GM19240 (cell line): ENCODE results near the gene TMEM132D.

Experiments
- DNase-seq: peaks from one replicate; pipeline ENCODE4 v3.0.0; 2011; ENCODE audit warnings: low spot score; ENCODE audit not compliant: insufficient read length

The TMEM132D gene

DNA sequence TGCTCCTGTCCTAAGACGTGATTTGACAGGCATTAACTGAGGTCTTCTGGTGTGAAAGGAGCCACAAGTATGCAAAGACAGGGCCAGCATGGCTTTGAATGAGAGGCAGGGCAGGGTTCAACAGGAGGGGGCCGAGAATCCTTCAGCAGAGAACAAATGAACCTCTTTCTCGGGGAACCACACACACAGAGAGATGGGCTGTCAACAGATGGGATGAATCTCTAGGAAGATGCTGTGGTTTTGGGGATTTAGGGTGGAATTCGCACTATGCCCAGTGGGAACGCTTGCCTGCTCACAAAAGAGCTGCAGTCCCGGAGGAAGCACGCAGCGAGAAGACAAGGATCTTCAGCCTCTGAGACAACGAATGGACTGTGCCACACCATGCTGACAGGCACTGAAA is 537.2 kb downstream of the TMEM132D start:
- DNase-seq, result no peak

DNA sequence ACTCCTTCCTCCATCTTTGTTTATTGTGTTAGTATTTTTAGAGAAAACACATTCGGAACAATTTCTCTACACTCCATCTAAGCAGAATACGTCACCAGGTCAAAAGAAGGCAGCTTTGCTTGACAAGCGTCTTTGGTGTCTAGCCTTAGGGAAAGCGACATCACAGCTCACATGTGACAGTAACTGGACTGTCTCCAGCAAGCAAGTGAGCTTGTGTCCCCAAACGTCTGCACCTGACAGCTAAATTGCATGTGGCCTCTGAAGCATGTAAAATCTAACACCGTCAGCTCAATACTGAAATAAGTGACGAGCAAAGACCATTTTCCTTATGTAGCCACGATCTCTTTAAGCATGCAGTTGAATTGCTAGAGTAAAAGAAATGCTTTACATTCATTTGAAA is 540.8 kb downstream of the TMEM132D start:
- no peak for DNase-seq

DNA sequence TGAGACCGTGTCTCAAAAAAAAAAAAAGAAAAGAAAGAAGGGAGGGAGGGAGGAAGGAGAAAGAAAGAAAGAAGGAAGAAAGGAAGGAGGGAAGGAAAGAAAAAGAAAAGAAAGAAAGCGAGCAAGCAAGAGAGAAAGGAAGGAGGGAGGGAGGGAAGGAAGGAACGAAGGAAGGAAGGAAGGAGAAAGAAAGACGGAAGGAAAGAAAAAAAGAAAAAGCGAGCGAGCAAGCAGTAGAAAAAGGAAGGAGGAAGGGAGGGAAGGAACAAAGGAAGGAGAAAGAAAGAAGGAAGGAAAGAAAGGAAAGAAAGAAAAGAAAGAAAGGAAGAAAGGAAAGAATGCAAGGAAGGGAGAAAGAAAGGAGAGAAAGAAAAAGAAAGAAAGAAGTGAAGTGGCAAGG is 546.6 kb downstream of the TMEM132D start:
- DNase-seq, result no peak

DNA sequence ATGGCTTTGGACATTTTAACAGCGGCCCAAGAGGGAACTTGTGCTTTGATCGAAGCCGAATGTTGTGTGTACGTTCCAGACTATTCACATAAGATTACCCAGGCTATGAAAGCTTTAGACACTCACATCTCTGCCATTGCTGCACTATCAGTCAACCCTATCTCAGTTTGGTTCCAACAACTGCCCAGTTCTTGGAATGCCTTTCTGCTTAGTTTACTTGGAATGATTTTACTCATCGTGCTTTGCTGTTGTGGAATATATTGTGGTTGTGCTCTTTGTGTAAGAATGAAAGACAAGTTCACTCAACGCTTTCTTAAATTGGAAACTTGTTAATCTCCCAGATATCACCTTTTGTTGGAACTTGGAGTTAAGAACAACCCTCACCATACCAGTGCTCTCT is 552.3 kb downstream of the TMEM132D start:
- DNase-seq, result no peak

DNA sequence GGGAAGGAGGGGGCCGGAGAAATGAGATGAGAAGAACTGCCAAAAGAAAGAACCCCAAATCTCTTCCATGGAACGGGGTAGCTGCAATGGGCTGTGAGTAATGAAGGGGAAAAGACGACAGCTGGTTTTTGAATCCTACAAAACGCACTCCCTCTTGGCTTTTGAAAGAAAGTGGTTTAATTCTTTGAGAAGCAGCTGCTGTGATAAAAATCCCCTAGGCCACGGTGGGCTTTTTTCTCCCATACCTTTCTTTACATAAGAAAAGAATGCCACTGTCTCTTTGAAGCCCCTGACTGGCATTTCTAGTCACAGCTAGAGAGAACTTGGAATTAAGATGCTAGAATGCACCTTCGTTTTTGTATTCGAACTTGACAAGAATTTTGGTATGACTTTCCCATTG is 564.5 kb downstream of the TMEM132D start:
- no peak for DNase-seq

DNA sequence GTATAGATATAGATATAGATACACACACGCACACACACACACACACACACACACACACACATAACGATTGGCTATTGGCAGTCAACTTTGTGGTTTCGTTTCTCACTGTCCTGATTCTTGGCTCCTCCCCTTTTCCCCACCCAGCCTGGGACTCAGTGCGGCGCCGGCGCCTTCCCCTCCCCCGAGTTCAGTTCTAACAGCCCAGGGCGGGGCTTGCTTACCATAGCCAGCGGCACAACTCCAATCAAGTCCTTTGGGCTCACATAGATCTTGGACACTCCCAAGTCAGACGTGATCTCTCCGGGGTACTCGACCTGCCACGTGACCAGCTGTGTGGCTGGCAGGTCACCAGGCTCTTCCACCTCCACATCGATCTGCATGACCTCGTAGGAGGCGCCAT is 566.4 kb downstream of the TMEM132D start:
- no peak for DNase-seq

DNA sequence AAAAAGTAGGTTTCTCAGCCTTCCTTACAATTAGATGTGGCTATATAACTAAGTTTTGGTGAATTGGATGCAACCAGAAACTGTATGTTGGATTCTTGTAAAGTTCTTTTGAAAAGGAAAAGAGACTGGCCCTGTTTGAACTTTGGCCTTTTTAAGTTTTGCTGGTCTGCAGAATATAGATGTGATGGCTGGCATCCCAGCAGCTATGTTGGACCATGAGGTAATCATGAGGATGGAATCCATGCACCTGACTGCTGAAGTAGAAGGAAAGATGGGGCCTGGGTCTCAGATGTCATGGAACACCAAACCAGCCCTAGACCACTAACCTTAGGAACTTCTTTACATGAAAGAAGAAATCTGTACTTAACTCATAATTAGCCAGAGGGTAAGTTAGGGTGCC is 568.1 kb downstream of the TMEM132D start:
- no peak for DNase-seq

DNA sequence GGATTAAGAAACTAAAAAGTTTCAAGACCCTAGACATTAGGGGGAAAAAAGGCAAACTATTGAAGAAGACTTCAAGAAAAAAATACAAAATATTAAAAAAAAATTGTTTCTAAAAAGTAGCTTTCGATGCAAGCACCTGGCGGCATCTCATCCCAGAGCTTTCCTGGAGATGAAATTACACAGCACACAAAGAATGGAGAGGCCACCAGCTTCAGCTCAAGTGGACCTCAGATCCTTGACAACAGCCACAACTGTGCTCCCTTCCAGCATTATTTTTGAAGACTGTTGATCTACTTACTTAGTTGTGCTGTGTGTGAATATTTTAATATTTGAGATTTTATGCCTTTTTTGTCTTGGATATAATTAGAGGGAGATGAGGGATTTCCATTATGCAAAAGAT is 571.5 kb downstream of the TMEM132D start:
- no peak for DNase-seq

DNA sequence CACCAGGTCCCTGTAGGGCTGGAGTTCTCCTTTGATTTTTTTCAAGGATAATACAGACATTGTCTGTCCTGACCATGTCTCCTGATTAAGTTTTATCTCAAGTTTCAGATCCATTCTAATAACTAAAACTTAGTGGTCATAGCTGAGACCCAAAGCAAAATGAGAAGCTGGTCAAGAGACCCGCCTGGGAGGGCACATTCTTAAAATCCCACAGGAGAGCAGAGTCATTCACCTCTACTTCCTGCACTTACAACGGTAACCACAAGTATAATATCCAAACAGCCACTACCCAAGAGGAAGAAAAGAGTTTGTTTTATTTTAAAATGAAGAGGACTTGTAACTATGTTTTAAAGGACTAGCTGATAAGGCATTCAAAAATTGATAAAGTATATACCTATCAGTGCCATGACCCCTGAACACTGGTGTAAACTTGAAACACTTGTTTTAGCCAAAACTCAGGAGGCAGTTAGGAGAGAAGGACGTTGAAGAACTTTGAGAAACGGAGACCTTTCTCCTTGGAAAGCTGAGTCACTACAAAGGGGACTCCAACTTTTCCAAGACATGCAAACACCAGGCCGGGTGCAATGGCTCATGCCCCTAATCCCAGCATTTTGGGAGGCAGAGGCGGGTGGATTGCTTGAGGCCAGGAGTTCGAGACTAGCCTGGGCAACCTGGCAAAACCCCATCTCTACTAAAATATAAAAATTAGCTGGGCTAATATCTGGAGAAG is 572.3 kb downstream of the TMEM132D start:
- no peak for DNase-seq

DNA sequence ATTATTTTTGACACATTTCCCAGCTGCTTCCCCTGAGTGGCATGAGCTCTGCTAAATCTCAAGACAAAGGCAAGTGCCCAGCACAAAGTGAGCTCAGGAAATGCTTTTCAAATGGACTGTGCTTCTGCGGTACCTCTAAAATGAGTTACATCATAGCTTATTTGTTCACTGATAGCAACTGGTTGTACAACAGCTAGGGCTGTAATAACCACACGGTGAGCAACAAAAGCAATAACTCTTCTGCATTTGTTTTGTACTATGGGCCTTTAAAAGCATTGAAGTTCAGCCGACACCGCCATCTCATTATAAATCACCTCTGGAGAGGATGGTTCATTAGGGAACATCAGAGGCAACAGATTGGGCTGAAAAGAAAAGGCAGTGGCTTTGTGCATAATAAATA is 575.6 kb downstream of the TMEM132D start:
- DNase-seq, result no peak

DNA sequence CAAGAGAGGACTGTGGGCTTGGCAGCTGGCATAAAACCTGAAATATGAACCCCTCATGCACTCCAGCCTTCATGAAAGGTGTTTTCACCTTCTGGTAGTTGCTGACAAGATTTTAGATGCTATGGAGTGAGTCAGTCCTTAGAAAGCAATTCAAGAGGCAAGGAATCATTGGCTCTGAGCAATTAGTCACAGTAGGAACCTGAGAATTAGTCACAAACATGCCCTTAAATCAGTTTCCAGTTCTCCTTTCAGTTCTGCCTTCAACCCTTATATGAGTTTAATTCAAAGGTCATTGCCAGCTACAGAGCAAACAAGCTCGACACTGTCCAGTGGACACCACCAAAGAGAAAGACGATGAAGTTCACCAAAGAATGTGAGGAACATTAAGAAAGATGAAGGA is 578.3 kb downstream of the TMEM132D start:
- DNase-seq, result no peak

DNA sequence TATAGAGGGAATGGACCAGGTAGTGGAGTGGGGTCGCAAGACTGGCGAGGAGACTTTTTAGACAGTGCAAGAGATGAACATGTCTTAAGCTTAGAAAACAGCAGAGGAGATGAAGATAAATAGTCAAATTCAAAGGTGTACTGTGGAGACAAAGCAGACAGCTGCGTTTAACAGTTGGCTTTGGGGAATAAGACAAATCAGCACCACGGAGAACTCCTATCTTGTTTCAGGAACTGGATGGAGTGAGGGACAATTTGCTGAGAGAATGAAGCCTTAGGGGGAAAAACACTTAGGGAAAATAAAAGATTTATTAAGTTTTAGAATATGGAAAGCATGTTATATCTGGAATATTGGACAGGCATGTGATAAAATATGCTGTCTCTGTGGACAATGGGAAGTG is 591.8 kb downstream of the TMEM132D start:
- no peak for DNase-seq

DNA sequence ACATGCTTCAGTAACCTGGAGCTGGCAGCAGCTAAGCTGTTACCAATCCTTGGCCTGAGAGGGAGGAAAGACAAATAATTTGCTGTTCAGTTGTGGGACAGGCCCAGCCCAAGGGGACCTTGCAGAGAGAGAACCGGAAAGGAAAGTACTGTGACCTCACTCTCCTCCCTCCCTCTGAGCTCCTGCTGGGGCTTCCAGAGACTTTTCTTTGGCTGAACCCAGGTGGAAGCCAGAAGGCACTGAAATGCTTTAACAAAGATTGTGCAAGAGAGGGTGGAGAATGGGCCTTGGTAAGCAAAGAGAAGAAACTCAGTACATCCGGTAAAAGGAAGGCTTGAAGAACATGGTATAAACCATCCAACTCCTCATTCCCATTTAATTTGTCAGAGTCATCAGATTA is 593.5 kb downstream of the TMEM132D start:
- DNase-seq, result no peak

DNA sequence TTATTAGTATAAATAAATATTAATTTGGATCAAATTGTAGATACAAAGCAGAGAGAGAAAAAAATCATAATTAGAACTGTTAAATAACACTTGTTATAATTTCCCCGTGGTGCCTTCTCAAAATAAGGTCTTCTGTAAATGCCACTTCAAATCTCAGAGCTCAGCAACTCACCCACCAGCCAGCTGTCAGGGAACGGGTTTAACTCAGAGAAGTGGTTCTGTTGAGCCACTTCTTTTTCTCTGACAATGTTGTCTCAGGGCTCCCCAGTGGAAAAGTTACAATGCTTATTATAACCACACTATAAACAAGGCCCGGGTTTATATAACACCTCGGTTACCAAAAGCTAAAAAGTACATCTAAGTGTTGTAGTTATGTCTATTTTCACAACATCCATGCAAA is 598.0 kb downstream of the TMEM132D start:
- DNase-seq, result no peak

DNA sequence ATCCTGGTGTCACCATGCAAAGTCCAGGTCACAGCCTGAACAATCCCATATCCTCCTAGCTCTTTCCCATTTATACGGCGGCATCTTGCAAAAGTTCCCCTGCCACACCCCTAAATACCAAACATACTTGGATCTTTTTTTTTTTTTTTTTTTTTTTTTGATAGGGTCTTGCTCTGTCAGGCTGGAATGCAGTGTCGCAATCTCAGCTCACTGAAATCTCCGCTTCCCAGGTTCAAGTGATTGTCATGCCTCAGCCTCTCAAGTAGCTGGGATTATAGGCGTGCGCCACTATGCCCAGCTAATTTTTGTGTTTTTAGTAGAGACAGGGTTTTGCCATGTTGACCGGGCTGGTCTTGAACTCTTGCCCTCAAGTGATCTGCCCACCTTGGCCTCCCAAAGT is 599.3 kb downstream of the TMEM132D start:
- no peak for DNase-seq

DNA sequence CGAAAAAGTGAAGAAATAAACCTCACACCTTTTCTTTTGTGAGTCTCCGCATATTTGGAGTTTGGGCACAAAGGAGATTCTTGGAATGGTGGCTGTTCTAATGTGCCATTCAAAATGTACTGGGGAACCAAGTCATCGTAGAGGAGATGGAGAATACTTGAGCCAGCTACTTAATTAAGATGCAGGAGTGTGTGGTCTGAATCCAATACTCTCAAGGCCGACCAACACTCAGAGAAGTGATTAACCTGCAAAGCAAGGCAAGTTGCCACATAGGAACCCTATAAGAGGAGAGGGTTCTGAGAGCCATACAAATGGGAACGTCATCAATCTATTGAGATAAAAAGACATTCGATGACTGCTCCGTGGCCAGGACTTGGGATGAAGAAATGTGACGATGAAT is 603.8 kb downstream of the TMEM132D start:
- no peak for DNase-seq

DNA sequence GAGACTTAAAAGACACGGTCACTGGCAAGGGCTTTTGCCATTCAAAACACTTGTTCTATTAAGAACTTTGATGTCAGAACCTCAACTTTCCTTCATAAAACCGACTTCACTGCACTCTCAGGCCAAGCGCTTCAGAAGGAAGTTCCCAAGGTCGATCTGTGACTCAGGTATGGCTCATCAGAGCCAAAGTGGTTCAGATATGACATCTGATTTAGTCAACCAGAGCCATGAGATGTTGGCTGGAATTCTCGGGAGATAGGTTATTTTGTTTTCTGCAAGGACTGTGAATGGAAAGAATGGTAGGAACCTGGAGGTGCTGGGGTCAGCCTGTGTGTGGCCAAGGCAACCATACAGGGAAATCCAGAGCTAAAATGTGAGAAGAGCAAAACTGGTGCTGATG is 604.9 kb downstream of the TMEM132D start:
- no peak for DNase-seq

DNA sequence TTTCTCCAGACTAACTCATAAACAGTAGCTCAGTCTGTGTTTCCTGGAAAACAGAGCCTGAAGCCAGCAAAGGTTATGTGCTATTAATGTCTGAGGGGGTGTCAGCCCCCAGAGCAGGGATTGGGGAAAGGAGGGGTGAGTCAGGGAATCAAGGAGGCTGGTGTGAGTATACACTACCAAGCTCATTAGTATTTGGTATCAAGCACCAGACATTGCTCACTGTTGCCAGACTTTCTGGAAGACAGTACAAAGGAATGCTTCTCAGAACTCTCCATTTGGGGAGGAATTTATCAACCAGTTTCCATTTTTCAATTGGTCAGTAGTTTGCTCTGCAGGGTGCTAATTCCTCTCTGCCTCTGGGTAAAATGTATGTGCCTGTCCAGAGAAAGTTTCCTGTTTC is 607.2 kb downstream of the TMEM132D start:
- no peak for DNase-seq

DNA sequence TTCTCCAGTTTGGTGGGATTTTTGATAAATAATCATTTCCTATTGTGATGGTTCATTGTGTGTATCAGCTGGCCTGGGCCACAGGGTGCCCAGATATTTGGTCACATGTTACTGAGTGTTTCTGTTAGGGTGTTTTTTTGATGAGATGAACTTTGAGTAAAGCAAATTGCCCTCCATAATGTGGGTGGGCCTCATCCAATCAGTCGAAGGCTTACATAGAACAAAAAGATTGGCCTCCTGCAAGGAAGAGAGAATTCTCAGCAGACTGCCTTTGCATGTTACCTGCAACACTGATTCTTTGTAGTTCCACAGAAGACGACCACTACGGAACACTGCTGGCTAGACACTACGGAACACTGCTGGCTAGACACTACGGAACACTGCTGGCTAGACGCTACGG is 609.0 kb downstream of the TMEM132D start:
- no peak for DNase-seq

DNA sequence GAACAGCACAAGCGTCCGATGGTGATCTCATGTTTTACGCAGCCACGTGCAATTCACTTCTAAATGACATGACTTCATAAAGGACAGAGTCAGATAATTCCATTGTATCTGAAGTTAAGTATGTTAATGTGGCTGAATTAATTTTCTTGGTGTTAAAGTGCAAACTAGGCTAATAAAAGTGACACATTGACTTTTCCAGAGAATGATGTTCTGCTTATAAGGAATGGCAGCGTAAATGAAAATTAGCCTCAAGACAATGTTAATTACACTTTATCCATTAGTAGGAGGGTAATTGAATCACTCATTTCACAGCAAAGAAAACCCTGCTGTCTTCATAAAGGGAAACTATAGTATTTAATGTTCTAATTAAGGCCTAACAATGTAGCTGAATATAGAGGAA is 624.1 kb downstream of the TMEM132D start:
- no peak for DNase-seq

DNA sequence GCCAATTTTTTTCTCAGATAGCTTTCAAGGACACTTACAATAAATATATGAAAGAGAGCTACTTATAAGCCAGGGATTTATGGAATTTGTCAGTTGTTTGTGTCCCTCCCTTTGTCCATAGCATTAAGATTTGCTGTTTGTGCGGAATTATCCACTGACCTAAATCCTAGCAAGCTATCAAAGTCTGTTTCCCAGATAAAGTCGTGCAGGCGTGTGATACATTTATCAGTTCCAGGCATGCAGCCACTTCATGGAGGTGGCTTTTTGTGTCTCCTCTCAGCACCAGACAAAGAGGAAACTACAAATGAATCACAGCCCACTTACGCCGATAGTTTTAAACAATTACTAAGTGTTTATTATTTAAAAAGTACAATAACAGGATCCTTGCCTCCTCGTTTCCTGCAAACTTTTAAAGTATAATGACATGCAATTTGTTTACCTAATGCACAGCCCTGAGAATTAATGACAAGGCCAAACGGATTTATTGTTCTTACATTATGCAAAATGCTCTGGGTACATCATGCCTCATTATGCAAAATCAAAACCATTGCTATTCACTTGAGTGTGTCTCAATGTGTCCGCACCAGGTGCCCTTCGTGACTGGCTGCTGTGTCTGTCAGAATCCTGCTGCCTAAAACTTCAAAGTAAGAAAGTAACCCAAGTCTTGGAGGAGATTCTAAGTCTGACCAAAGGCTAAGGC is 627.3 kb downstream of the TMEM132D start:
- DNase-seq, result no peak

DNA sequence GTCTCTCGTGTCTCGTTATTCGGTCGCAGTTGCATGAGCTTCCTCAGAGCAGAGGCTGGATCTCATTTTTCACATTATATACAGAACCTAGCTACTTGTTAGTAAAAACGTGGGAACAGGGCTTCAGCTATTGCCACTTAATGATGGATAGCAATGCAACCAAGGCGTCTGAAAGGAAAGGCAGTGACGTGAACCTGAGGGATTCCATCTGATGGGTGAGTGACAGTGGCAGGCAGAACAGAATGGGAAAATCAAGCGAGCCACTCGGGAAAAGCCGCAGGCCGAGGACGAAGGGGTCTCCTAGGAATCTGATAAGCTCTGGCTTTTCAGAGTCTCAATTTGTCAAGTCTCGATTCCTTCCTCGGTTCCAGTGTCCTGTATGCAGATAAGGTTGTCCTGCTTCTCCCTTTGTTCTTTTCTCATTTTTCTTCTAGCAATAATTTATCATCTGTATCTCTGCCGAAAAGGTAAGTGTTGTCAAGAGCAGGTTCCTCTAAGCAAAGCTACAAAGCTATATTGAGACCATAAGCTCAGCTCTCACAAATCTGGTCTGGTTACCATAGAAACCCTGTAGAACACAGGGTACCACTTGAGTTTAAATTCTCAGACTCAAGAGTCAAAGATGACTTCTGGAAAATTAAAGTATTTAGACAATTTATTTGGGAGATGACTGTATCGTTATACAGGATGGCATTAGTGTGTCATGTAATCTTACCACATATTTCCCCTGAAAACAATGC is 633.9 kb downstream of the TMEM132D start:
- no peak for DNase-seq
